HUES64 (cell line): ENCODE results near the gene TBX15. TPM values are rescaled to one million over a fixed set of nuclear protein-coding genes. Genes with fewer than 3 reads are reported as not detected.
A peak's percentile ranks its signal among the peaks of the same experiment; 100 is the strongest.

Source experiments
- H3K27ac ChIP-seq: 2 replicates; pipeline ENCODE4 v1.7.0; 2013; ENCODE audit warnings: low read depth, low read length, inconsistent platforms
- H3K27me3 ChIP-seq: 2 replicates; pipeline ENCODE4 v1.6.1; 2013; ENCODE audit warnings: mild to moderate bottlenecking, low read length; ENCODE audit not compliant: insufficient read depth
- H3K36me3 ChIP-seq: 2 replicates; pipeline ENCODE4 v1.6.1; 2013; ENCODE audit warnings: mild to moderate bottlenecking, low read length; ENCODE audit not compliant: insufficient read depth
- H3K4me1 ChIP-seq: 2 replicates; pipeline ENCODE4 v1.6.1; 2013; ENCODE audit warnings: mild to moderate bottlenecking, low read length, moderate library complexity; ENCODE audit not compliant: insufficient read depth
- H3K4me3 ChIP-seq: 2 replicates; pipeline ENCODE4 v1.5.1; 2013; ENCODE audit warnings: mild to moderate bottlenecking, low read length, moderate library complexity
- H3K9ac ChIP-seq: 2 replicates; pipeline ENCODE4 v1.6.1; 2013; ENCODE audit warnings: mild to moderate bottlenecking, low read depth, low read length
- H3K9me3 ChIP-seq: 2 replicates; pipeline ENCODE4 v1.6.1; 2013; ENCODE audit warnings: low read depth, low read length; ENCODE audit not compliant: insufficient read depth
- WGBS: fragments of 150-250, 120-280 bp; methylation state at CpG from one replicate; pipeline ENCODE4 v1.1.7; 2013; ENCODE audit warnings: missing lambda C conversion rate; 5-methylcytosine and 5-hydroxymethylcytosine counted together
- polyA plus RNA-seq, 2 experiments: library from polyadenylated mRNA; stranded (reverse); fragments of 50-300 nt; gene quantifications; one replicate each; pipeline ENCODE4 v1.2.3, GENCODE V29; 2013

TBX15 gene
- polyA plus RNA-seq (2013, experiment 1 of 2) = 3.1 TPM
- 4.5 TPM for polyA plus RNA-seq (2013, experiment 2 of 2)

- Histone ChIP-seq H3K9me3 (no peaks in the 10 kb centered on the region), H3K4me1 (peaks cover 41% of the 10 kb centered on the region), H3K27me3 (peaks cover 100% of the 10 kb centered on the region), H3K9ac (peak within 1 kb of the TSS; percentile 41; the same call in 1 of the 2 replicates), H3K4me3 (peak within 1 kb of the TSS; percentile 60), H3K36me3 (no peaks in the 10 kb centered on the region), H3K27ac (no peak within 1 kb of the TSS)
- WGBS = 4% methylated on average over 27 of the region's 31 CpGs
Observed at GRCh38 chr1:118988186-118989005, at the start of gene TBX15. TSS of gene TBX15 (minus strand) at chr1:118988343. CDS start at chr1:118987795, 548 bp downstream.

- H3K9me3 ChIP-seq = no peaks in the 10 kb centered on the region
- H3K4me1 ChIP-seq = no peaks in the 10 kb centered on the region
- H3K27ac ChIP-seq = no peak overlapping the region
- no peaks in the 10 kb centered on the region for H3K27me3 ChIP-seq
- H3K4me3 ChIP-seq = no peak overlapping the region
- H3K36me3 ChIP-seq = peaks cover 4% of the 10 kb centered on the region; the same call in 1 of the 2 replicates
- no peak overlapping the region for H3K9ac ChIP-seq
Observed at GRCh38 chr1:119034359-119034758, 46.2 kb upstream of the TBX15 start.

GRCh38 chr1:119032986-119033385 lies 44.8 kb upstream of the TBX15 start:
- no peaks in the 10 kb centered on the region for H3K9me3 ChIP-seq
- no peaks in the 10 kb centered on the region for H3K27me3 ChIP-seq
- H3K9ac ChIP-seq = no peak overlapping the region
- H3K4me1 ChIP-seq = no peaks in the 10 kb centered on the region
- no peak overlapping the region for H3K4me3 ChIP-seq
- peaks cover 4% of the 10 kb centered on the region; the same call in 1 of the 2 replicates for H3K36me3 ChIP-seq
- no peak overlapping the region for H3K27ac ChIP-seq
- WGBS = 94% methylated on average over 22 of the region's 22 CpGs

GRCh38 chr1:119027759-119028158 lies 39.6 kb upstream of the TBX15 start:
- H3K36me3 ChIP-seq = peaks cover 4% of the 10 kb centered on the region; the same call in 1 of the 2 replicates
- H3K4me3 ChIP-seq = no peak overlapping the region
- H3K9me3 ChIP-seq = no peaks in the 10 kb centered on the region
- H3K27ac ChIP-seq = no peak overlapping the region
- no peaks in the 10 kb centered on the region for H3K27me3 ChIP-seq
- no peaks in the 10 kb centered on the region for H3K4me1 ChIP-seq
- 98% methylated on average over 1 of the region's 1 CpG for WGBS
- no peak overlapping the region for H3K9ac ChIP-seq

- Histone ChIP-seq H3K9me3 (no peaks in the 10 kb centered on the region), H3K4me1 (no peaks in the 10 kb centered on the region), H3K36me3 (no peaks in the 10 kb centered on the region; the same call in 1 of the 2 replicates), H3K9ac (no peak overlapping the region), H3K27ac (no peak overlapping the region), H3K27me3 (no peaks in the 10 kb centered on the region), H3K4me3 (no peak overlapping the region)
- 86% methylated on average over 5 of the region's 5 CpGs for WGBS
Observed at GRCh38 chr1:119026956-119027355, 38.8 kb upstream of the TBX15 start.

GRCh38 chr1:119015547-119015946 lies 27.4 kb upstream of the TBX15 start:
- no peak overlapping the region for H3K9ac ChIP-seq
- no peaks in the 10 kb centered on the region for H3K36me3 ChIP-seq
- WGBS = 100% methylated on average over 2 of the region's 2 CpGs
- no peak overlapping the region for H3K27ac ChIP-seq
- peaks cover 4% of the 10 kb centered on the region; the same call in 1 of the 2 replicates for H3K27me3 ChIP-seq
- 0 out of 2 replicates have a peak, but pooled peaks cover 12% of the 10 kb centered on the region for H3K9me3 ChIP-seq
- no peak overlapping the region for H3K4me3 ChIP-seq
- H3K4me1 ChIP-seq = no peaks in the 10 kb centered on the region

GRCh38 chr1:119012383-119012782 lies 24.2 kb upstream of the TBX15 start:
- Histone ChIP-seq H3K9me3 (0 out of 2 replicates have a peak, but pooled peaks cover 6% of the 10 kb centered on the region), H3K27me3 (peaks cover 35% of the 10 kb centered on the region), H3K4me1 (peaks cover 10% of the 10 kb centered on the region; the same call in 1 of the 2 replicates), H3K9ac (no peak overlapping the region), H3K36me3 (no peaks in the 10 kb centered on the region), H3K27ac (no peak overlapping the region), H3K4me3 (no peak overlapping the region)
- 88% methylated on average over 5 of the region's 5 CpGs for WGBS

GRCh38 chr1:119011706-119012105 lies 23.6 kb upstream of the TBX15 start:
- 0 out of 2 replicates have a peak, but pooled peaks cover 4% of the 10 kb centered on the region for H3K9me3 ChIP-seq

GRCh38 chr1:119011116-119011515 lies 23.0 kb upstream of the TBX15 start:
- Histone ChIP-seq H3K27me3 (peaks cover 47% of the 10 kb centered on the region), H3K4me1 (peaks cover 10% of the 10 kb centered on the region; the same call in 1 of the 2 replicates), H3K9me3 (no peaks in the 10 kb centered on the region), H3K27ac (no peak overlapping the region), H3K36me3 (no peaks in the 10 kb centered on the region), H3K4me3 (no peak overlapping the region), H3K9ac (no peak overlapping the region)
- WGBS = 67% methylated on average over 2 of the region's 2 CpGs

More at GRCh38 chr1:119011706-119012105, 23.6 kb upstream of the TBX15 start:
- Histone ChIP-seq H3K4me1 (peaks cover 10% of the 10 kb centered on the region; the same call in 1 of the 2 replicates), H3K27ac (no peak overlapping the region), H3K9ac (no peak overlapping the region), H3K27me3 (peaks cover 42% of the 10 kb centered on the region), H3K36me3 (no peaks in the 10 kb centered on the region), H3K4me3 (no peak overlapping the region)
- 97% methylated on average over 3 of the region's 3 CpGs for WGBS

- 96% methylated on average over 1 of the region's 1 CpG for WGBS
- Histone ChIP-seq H3K36me3 (no peaks in the 10 kb centered on the region), H3K27me3 (peaks cover 57% of the 10 kb centered on the region), H3K4me3 (no peak overlapping the region), H3K9me3 (no peaks in the 10 kb centered on the region), H3K9ac (no peak overlapping the region), H3K4me1 (peaks cover 10% of the 10 kb centered on the region; the same call in 1 of the 2 replicates), H3K27ac (no peak overlapping the region)
Observed at GRCh38 chr1:119010201-119010600, 22.1 kb upstream of the TBX15 start.

GRCh38 chr1:119009312-119009655 lies 21.1 kb upstream of the TBX15 start:
- peak overlapping the region; percentile 47 for H3K4me3 ChIP-seq
- WGBS = 13% methylated on average over 2 of the region's 2 CpGs
- H3K27ac ChIP-seq = no peak overlapping the region

More at GRCh38 chr1:119009312-119009655, 21.1 kb upstream of the TBX15 start:
- Histone ChIP-seq H3K9ac (no peak overlapping the region; the same call in 1 of the 2 replicates), H3K36me3 (no peaks in the 10 kb centered on the region), H3K4me1 (peaks cover 10% of the 10 kb centered on the region; the same call in 1 of the 2 replicates), H3K9me3 (no peaks in the 10 kb centered on the region), H3K27me3 (peaks cover 66% of the 10 kb centered on the region)
